Calu3 (cell line): ENCODE data around the gene CDC42EP5. TPM values are rescaled to one million over a fixed set of nuclear protein-coding genes. Genes with fewer than 3 reads are reported as not detected.
A peak's percentile ranks its signal among the peaks of the same experiment; 100 is the strongest.
"Not testable (repeated sequence)": the region's sequence is repeated elsewhere in the genome, so short reads cannot be mapped to it uniquely, and the experiment has no call there.

Experiments
- BruUV-seq: library from RNA; stranded (reverse); fragments of 400-500 nt; replicated peaks from 2 replicates; lab custom pipeline; 2021; lab: Mats Ljungman, UMichigan
- CTCF ChIA-PET: fragments of 300-600 bp; sonication (Branson Sonifier 250); formaldehyde crosslinking; loops from one replicate; lab custom pipeline; 2022; ENCODE audit warnings: antibody characterized with exemption; lab: Charles Lee
- DNase-seq: peaks from one replicate; pipeline ENCODE4 v3.0.0; 2022
- H3K27ac Mint-ChIP-seq: one replicate; pipeline ENCODE4 v1.8.0; 2022; ENCODE audit warnings: mixed read lengths; ENCODE audit not compliant: unreplicated experiment
- H3K27me3 Mint-ChIP-seq: one replicate; pipeline ENCODE4 v1.8.0; 2022; ENCODE audit warnings: mixed read lengths; ENCODE audit not compliant: unreplicated experiment
- H3K36me3 Mint-ChIP-seq: one replicate; pipeline ENCODE4 v1.8.0; 2022; ENCODE audit warnings: mild to moderate bottlenecking, moderate library complexity, mixed read lengths; ENCODE audit not compliant: insufficient read depth, unreplicated experiment
- H3K4me1 Mint-ChIP-seq: one replicate; pipeline ENCODE4 v1.8.0; 2022; ENCODE audit warnings: mild to moderate bottlenecking, low read depth, mixed read lengths; ENCODE audit not compliant: unreplicated experiment
- H3K4me3 Mint-ChIP-seq: one replicate; pipeline ENCODE4 v1.8.0; 2022; ENCODE audit warnings: mild to moderate bottlenecking, low read depth, moderate library complexity, mixed read lengths; ENCODE audit not compliant: unreplicated experiment
- H3K9me3 Mint-ChIP-seq: one replicate; pipeline ENCODE4 v1.8.0; 2022; ENCODE audit warnings: low read depth, mixed read lengths; ENCODE audit not compliant: unreplicated experiment
- intact Hi-C: fragments of 100-400 bp; cut with micrococcal nuclease; formaldehyde crosslinking; loops from one replicate; pipeline ENCODE4 v1.10.0; 2022; ENCODE audit not compliant: unreplicated experiment
- total RNA-seq: library from RNA; stranded (reverse); gene quantifications from 2 replicates; pipeline ENCODE4 v1.2.3, GENCODE V29; 2022
- TF ChIP-seq, protein P1 (sequence below): fragments of 200-600 bp; IDR thresholded peaks from one replicate; pipeline ENCODE4 v1.8.0; 2022; ENCODE audit warnings: antibody characterized with exemption; ENCODE audit not compliant: unreplicated experiment

The CDC42EP5 gene
- total RNA-seq, 1 experiment from 2014 or later: 12.9 TPM

DNA sequence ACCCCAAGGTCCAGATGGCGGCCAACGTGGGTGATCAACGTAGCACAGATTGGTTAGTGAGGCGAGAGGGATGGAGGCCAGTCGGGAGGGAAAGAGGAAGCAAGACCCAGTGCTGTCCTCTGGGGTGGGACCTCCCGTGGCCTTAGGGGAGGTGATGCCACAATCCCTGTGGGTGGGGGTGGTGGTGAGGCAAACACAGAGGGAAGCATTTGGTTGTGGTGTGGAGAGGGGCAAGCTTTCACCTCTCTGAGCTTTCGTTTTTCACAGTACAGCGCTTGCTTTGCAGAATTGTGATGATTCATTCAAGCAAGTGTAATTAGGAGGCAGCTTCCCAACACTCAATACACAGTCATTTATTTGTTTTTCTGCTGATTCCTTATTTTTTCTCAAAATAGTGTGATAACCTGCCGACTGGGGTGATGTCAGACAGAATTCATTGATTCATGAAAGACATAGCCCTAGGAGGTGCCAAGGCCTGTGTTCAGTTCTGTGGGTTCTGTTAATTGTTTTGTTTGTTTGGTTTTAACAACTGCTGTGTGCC, 21.7 kb downstream of the CDC42EP5 start:
- H3K27me3 Mint-ChIP-seq: no peaks in the 10 kb centered on the region
- intact Hi-C loops: no loop called here
- CTCF ChIA-PET: interaction anchor here (1.1 kb wide), 1 partner anchor 12 kb away, joined by 5 read pairs; the partner anchor contains the start of gene LENG9
- DNase-seq: no peak
- TF ChIP-seq, protein P1, sequence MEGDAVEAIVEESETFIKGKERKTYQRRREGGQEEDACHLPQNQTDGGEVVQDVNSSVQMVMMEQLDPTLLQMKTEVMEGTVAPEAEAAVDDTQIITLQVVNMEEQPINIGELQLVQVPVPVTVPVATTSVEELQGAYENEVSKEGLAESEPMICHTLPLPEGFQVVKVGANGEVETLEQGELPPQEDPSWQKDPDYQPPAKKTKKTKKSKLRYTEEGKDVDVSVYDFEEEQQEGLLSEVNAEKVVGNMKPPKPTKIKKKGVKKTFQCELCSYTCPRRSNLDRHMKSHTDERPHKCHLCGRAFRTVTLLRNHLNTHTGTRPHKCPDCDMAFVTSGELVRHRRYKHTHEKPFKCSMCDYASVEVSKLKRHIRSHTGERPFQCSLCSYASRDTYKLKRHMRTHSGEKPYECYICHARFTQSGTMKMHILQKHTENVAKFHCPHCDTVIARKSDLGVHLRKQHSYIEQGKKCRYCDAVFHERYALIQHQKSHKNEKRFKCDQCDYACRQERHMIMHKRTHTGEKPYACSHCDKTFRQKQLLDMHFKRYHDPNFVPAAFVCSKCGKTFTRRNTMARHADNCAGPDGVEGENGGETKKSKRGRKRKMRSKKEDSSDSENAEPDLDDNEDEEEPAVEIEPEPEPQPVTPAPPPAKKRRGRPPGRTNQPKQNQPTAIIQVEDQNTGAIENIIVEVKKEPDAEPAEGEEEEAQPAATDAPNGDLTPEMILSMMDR: no peak
- H3K4me1 Mint-ChIP-seq: peaks cover 16% of the 10 kb centered on the region
- H3K9me3 Mint-ChIP-seq: no peaks in the 10 kb centered on the region
- BruUV-seq: no TSS peak
- H3K4me3 Mint-ChIP-seq: peak overlapping the region; percentile 81
- H3K36me3 Mint-ChIP-seq: peaks cover 93% of the 10 kb centered on the region
- peak overlapping the region; percentile 92 for H3K27ac Mint-ChIP-seq

DNA sequence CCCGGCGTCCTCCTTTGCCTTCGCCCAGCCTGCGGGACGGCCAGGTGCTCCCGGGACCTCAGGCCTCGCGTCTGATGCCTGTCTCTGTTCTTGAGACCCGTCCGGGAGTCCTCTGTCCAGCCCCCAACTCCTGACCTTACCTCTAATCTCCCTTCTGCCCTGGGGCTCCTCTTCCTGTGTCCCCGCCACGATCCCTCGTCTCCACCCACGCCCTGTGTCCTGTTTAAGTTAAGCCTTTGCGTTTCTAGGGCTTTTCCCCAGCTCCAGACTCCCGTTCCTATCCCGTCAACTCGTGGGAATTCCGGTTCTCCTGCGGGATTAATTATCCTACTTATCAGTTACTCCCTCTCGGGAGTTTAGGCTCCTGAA, 23.4 kb downstream of the CDC42EP5 start:
- no peaks in the 10 kb centered on the region for H3K9me3 Mint-ChIP-seq
- DNase-seq: no peak
- TF ChIP-seq, protein P1: no peak
- no TSS peak for BruUV-seq
- CTCF ChIA-PET: no interaction called here
- H3K27me3 Mint-ChIP-seq: no peaks in the 10 kb centered on the region
- peak overlapping the region; percentile 81 for H3K4me3 Mint-ChIP-seq
- H3K4me1 Mint-ChIP-seq: peaks cover 21% of the 10 kb centered on the region
- intact Hi-C loops: loop anchor here (2.0 kb wide), 2 partner anchors 13 to 19 kb away; partner anchors contain the start of gene LENG9
- H3K27ac Mint-ChIP-seq: peak overlapping the region; percentile 92
- H3K36me3 Mint-ChIP-seq: peaks cover 91% of the 10 kb centered on the region

DNA sequence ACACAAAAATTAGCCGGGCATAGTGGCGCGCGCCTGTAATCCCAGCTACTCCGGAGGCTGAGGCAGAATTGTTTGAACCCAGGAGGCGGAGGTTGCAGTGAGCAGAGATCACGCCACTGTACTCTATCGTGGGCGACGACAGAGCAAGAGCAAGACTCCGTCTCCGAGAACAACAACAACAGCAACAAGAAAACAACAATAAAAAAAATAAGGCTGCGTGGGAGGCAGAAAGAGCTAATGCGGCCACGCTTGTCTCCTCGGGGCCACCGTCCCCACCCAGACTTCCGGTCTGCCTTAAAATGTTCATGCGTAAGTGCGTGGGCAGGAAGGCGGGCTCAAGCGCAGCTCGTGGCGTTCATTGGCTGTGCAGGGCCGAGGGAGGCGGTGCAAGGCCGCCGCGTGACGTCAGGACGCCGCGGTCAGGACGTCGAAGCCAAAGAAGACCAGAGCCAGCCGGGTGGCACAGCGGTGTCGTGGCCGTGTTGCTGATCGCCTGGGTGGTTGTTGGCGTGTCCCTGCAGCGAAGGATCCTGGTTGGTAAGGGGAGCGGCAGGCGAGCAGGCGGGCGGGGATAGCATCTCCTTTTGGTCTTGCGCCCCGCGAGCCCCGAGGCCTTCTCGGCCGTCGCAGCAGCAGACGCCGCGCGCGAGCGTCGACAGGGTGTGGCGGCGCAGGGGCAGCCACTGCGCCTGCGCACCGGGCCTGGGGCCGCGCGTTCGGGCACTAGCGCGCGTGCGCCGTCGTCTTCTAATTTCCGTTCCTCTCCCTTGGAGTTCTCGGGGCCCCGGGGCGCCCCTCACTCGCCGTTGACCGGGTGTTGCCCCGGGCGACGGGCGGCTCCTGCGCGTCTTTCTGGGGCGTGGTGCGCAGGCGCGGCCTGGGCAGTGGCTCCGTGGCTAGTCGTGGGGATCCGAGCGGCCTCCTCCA, 24.1 kb downstream of the CDC42EP5 start, which contains the start of gene LENG8:
TSS of gene LENG8 (plus strand) at position 426 of the 927 bp plus-strand sequence. CDS start 2,146 bp downstream, outside the sequence.
- BruUV-seq: no TSS peak
- peaks cover 91% of the 10 kb centered on the region for H3K36me3 Mint-ChIP-seq
- H3K4me1 Mint-ChIP-seq: peaks cover 24% of the 10 kb centered on the region
- TF ChIP-seq, protein P1: no peak
- CTCF ChIA-PET: interaction anchor here (1.2 to 1.8 kb wide), 5 partner anchors 14 to 58 kb away, joined by 5 to 14 read pairs (median 7); partner anchors contain the start of gene LENG9
- H3K27me3 Mint-ChIP-seq: no peaks in the 10 kb centered on the region
- intact Hi-C loops: loop anchor here (2.0 kb wide), 2 partner anchors 14 to 18 kb away; partner anchors contain the start of gene LENG9
- peak within 1 kb of the TSS; percentile 92 for H3K27ac Mint-ChIP-seq
- H3K4me3 Mint-ChIP-seq: peak within 1 kb of the TSS; percentile 81
- no peaks in the 10 kb centered on the region for H3K9me3 Mint-ChIP-seq
- peak; percentile 98 for DNase-seq

DNA sequence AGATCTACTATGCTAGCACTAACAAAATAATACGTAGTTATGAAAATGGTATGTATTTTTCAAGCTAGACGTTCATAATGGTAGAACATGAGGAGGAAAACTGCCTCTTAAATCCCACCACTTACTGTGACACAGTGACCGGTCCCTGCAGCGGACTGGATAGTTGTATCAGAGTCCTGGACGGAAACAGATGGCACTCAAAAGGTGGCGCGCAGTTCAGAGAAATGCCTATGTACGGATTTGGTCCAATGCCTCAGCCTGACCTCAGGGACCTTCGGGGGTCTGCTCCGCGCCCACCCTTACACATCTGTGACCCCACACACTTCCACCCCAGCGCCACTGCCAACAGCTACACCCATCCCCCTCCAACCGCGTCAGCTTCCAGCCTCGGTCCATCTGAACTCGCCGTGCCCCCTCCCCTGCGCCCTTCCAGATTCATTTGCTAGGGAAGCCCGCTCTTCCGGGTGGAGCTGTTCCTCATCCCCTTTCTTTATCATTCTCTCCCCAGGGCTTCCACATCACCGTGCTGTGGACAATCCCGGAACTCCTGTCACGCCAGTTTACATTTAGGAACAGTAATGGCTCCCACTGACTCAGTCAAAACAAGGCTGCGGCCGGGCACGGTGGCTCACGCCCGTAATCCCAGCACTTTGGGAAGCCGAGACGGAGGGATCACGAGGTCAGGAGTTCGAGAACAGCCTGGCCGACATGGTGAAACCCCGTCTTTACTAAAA, 24.9 kb downstream of the CDC42EP5 start:
- CTCF ChIA-PET: interaction anchor here (0.6 to 1.8 kb wide), 6 partner anchors 15 to 57 kb away, joined by 3 to 14 read pairs (median 6); partner anchors contain the start of gene LENG9
- BruUV-seq: no TSS peak
- Mint-ChIP-seq H3K36me3 (peaks cover 87% of the 10 kb centered on the region), H3K4me3 (peak overlapping the region; percentile 81), H3K9me3 (peaks cover under 1% of the 10 kb centered on the region), H3K4me1 (peaks cover 24% of the 10 kb centered on the region), H3K27ac (peak overlapping the region; percentile 92), H3K27me3 (no peaks in the 10 kb centered on the region)
- TF ChIP-seq, protein P1: no peak
- DNase-seq: peak; percentile 69
- intact Hi-C loops: loop anchor here (2.0 kb wide), 2 partner anchors 15 to 17 kb away; partner anchors contain the start of gene LENG9

DNA sequence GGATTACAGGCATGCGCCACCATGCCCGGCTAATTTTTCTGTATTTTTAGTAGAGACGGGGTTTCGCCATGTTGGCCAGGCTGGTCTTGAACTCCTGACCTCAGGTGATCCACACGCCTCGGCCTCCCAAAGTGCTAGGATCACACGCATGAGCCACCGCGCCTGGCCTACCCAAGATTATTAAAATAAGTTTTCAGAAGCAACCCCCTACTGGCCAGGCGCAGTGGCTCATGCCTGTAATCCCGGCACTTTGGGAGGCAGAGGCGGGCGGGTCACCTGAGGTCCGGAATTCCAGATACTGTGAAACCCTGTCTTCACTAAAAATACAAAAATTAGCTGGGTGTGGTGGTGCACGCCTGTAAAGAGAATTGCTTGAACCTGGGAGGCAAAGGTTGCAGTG, 26.7 kb downstream of the CDC42EP5 start:
- not testable (repeated sequence) for H3K4me3 Mint-ChIP-seq

More for the DNA sequence above, 26.7 kb downstream of the CDC42EP5 start:
- H3K9me3 Mint-ChIP-seq, intact Hi-C loops, DNase-seq, H3K27me3 Mint-ChIP-seq, CTCF ChIA-PET, H3K27ac Mint-ChIP-seq, BruUV-seq: not testable (repeated sequence)
- Mint-ChIP-seq H3K4me1 (peaks cover 23% of the 10 kb centered on the region), H3K36me3 (peaks cover 86% of the 10 kb centered on the region)
